PFSK-1 (cell line): ENCODE results near the gene MAT2A.

Source experiments
- FOXP2 ChIP-seq: optimal IDR thresholded peaks from 2 replicates; pipeline ENCODE3; 2011; ENCODE audit warnings: borderline replicate concordance, control low read depth, inconsistent platforms; ENCODE audit not compliant: insufficient read depth; ENCODE audit errors: extremely low read length, extremely low read depth
- POLR2AphosphoS5 ChIP-seq: IDR thresholded peaks from 2 replicates; pipeline ENCODE4 v1.6.1; 2012; ENCODE audit warnings: low read depth, mild to moderate bottlenecking, control low read depth, low read length, moderate library complexity
- REST ChIP-seq, 2 experiments: IDR thresholded peaks; 2 replicates each; pipeline versions ENCODE4 v1.6.1 to v1.8.0; 2011 to 2012; ENCODE audit warnings: low read depth in 2 of 2, low read length in 2 of 2, control low read depth in 1 of 2, inconsistent platforms in 1 of 2, mild to moderate bottlenecking in 1 of 2, moderate library complexity in 1 of 2; ENCODE audit not compliant: insufficient read depth in 1 of 2
- SIN3A ChIP-seq: IDR thresholded peaks from 2 replicates; pipeline ENCODE4 v1.6.1; 2012; ENCODE audit warnings: mild to moderate bottlenecking, low read length, moderate library complexity, borderline replicate concordance; ENCODE audit not compliant: insufficient read depth
- TAF1 ChIP-seq: IDR thresholded peaks from 2 replicates; pipeline ENCODE4 v1.6.1; 2012; ENCODE audit warnings: low read length, control low read depth, borderline replicate concordance; ENCODE audit not compliant: insufficient read depth

GRCh38 chr2:85528355-85528754 lies 10.6 kb upstream of the MAT2A start:
- TF ChIP-seq REST (IDR thresholded peaks at IDR 0.05; ENCODE audit: insufficient read depth in 1 of 2, low read depth in 2 of 2, low read length in 2 of 2): no peak
- no peak for TF ChIP-seq POLR2AphosphoS5
- TF ChIP-seq SIN3A: no peak
- no peak for TF ChIP-seq TAF1
- TF ChIP-seq FOXP2: no peak
